Thoracic aorta (tissue), 2 donors: Measurements from ENCODE around the gene TMCC1. TPM values are rescaled to one million over a fixed set of nuclear protein-coding genes. Genes with fewer than 3 reads are reported as not detected.
"Not testable (repeated sequence)": the region's sequence is repeated elsewhere in the genome, so short reads cannot be mapped to it uniquely, and the experiment has no call there.

Experiments used
- ATAC-seq: fragments of 150-250 bp; one replicate; pipeline ENCODE4 v1.8.0; 2017; ENCODE audit warnings: low read depth; ENCODE audit not compliant: insufficient number of reproducible peaks, low FRiP score
- DNase-seq: peaks from one replicate; pipeline ENCODE4 v3.0.0-alpha.2; 2020; ENCODE audit warnings: low spot score
- H3K27ac ChIP-seq, 2 donors: fragments of 200-600 bp; sonication (generic); 1 replicate in 1 of 2; 2 replicates in 1 of 2; pipeline ENCODE4 v1.5.1; 2016; ENCODE audit warnings: mild to moderate bottlenecking in 2 of 2, moderate library complexity in 2 of 2
- H3K27me3 ChIP-seq: fragments of 200-600 bp; sonication (generic); replicated peaks from 2 replicates; pipeline ENCODE4 v1.6.0; 2016; ENCODE audit warnings: mild to moderate bottlenecking; ENCODE audit not compliant: insufficient read depth
- H3K36me3 ChIP-seq: fragments of 200-600 bp; sonication (generic); one replicate; pipeline ENCODE4 v1.5.1; 2016
- H3K4me1 ChIP-seq, 2 donors: fragments of 200-600 bp; sonication (generic); 1 replicate in 1 of 2; 2 replicates in 1 of 2; pipeline versions ENCODE4 v1.5.1 to v1.6.0; 2016; ENCODE audit warnings: low read depth in 2 of 2, mild to moderate bottlenecking in 1 of 2; ENCODE audit not compliant: control insufficient read depth in 1 of 2
- H3K4me3 ChIP-seq: fragments of 200-600 bp; sonication (generic); 2 replicates; pipeline ENCODE4 v1.5.1; 2016; ENCODE audit warnings: mild to moderate bottlenecking
- H3K9me3 ChIP-seq: fragments of 200-600 bp; sonication (generic); 2 replicates; pipeline ENCODE4 v1.5.1; 2016
- CTCF ChIP-seq: fragments of 200-600 bp; sonication (generic); IDR thresholded peaks from one replicate; pipeline ENCODE4 v1.5.1; 2019; ENCODE audit warnings: antibody characterized with exemption
- total RNA-seq, 2 donors: library from RNA; depleted of rRNA; stranded (reverse); fragments of >200 nt; gene quantifications; one replicate each; pipeline versions ENCODE4 v1.1.0 to v1.2.3, GENCODE V29; 2016

TMCC1 gene
- total RNA-seq, 2 donors from 2014 or later: 16.9 to 17.7 TPM

- no peaks in the 10 kb centered on the region for H3K27me3 ChIP-seq
- DNase-seq (no peak), ATAC-seq (no peak)
- H3K27ac ChIP-seq: no peak overlapping the region
- H3K4me1 ChIP-seq: peaks cover 0 to 2% of the 10 kb centered on the region in 2 donors
- TF ChIP-seq CTCF: no peak
- H3K36me3 ChIP-seq: peaks cover 4% of the 10 kb centered on the region
- no peak overlapping the region for H3K4me3 ChIP-seq
- H3K9me3 ChIP-seq: no peaks in the 10 kb centered on the region
These were observed 12.2 kb downstream of the TMCC1 start for GRCh38 chr3:129881261-129881660.

GRCh38 chr3:129878355-129878754 lies 15.2 kb downstream of the TMCC1 start:
- DNase-seq (no peak), ATAC-seq (no peak)
- Histone ChIP-seq H3K4me1 (peaks cover 0 to 2% of the 10 kb centered on the region in 2 donors), H3K27ac (no peak overlapping the region), H3K27me3 (no peaks in the 10 kb centered on the region), H3K4me3 (no peak overlapping the region), H3K9me3 (no peaks in the 10 kb centered on the region), H3K36me3 (peaks cover 11% of the 10 kb centered on the region)
- TF ChIP-seq CTCF: no peak

GRCh38 chr3:129874479-129874878 lies 19.0 kb downstream of the TMCC1 start:
- H3K27ac ChIP-seq, DNase-seq, ATAC-seq, H3K9me3 ChIP-seq, H3K27me3 ChIP-seq, H3K4me1 ChIP-seq, H3K4me3 ChIP-seq: not testable (repeated sequence)
- peaks cover 11% of the 10 kb centered on the region for H3K36me3 ChIP-seq

- no peak for ATAC-seq
- Histone ChIP-seq H3K9me3 (no peaks in the 10 kb centered on the region), H3K27me3 (no peaks in the 10 kb centered on the region), H3K4me3 (no peak overlapping the region), H3K4me1 (no peaks in the 10 kb centered on the region), H3K27ac (no peak overlapping the region), H3K36me3 (no peaks in the 10 kb centered on the region)
- no peak for DNase-seq
- no peak for TF ChIP-seq CTCF
These were observed 24.6 kb downstream of the TMCC1 start for GRCh38 chr3:129868912-129869311.

- Histone ChIP-seq H3K27me3 (no peaks in the 10 kb centered on the region), H3K27ac (no peak overlapping the region), H3K9me3 (no peaks in the 10 kb centered on the region), H3K4me1 (no peaks in the 10 kb centered on the region), H3K4me3 (no peak overlapping the region), H3K36me3 (no peaks in the 10 kb centered on the region)
- no peak for ATAC-seq
- no peak for DNase-seq
- no peak for TF ChIP-seq CTCF
These were observed 25.9 kb downstream of the TMCC1 start for GRCh38 chr3:129867506-129868124.

- TF ChIP-seq CTCF: no peak
- no peaks in the 10 kb centered on the region for H3K36me3 ChIP-seq
- no peaks in the 10 kb centered on the region for H3K4me1 ChIP-seq
- no peak overlapping the region for H3K27ac ChIP-seq
- no peaks in the 10 kb centered on the region for H3K27me3 ChIP-seq
- no peak for DNase-seq
- H3K9me3 ChIP-seq: no peaks in the 10 kb centered on the region
- ATAC-seq: no peak
- no peak overlapping the region for H3K4me3 ChIP-seq
These were observed 27.7 kb downstream of the TMCC1 start for GRCh38 chr3:129865806-129866205.
